ENCODE results near the gene ZNF836.

ZNF836 gene

GRCh38 chr19:52138983-52139251 is 32.5 kb downstream of the ZNF836 start:
- no peak for TF ChIP-seq CTCF (IDR thresholded peaks at IDR 0.05; ENCODE audit: insufficient read depth, missing control alignments)
- DNase-seq (ENCODE audit: insufficient read length, low spot score) (no peak), FAIRE-seq (no peak)

GRCh38 chr19:52138278-52138982 is 33.0 kb downstream of the ZNF836 start:
- TF ChIP-seq CTCF (IDR thresholded peaks at IDR 0.05; ENCODE audit: insufficient read depth, missing control alignments), result no peak
- no peak for FAIRE-seq
- no peak for DNase-seq (ENCODE audit: insufficient read length, low spot score)

GRCh38 chr19:52120286-52120685 is 51.1 kb downstream of the ZNF836 start:
- no peak for TF ChIP-seq CTCF (IDR thresholded peaks at IDR 0.05; ENCODE audit: insufficient read depth, missing control alignments)
- no peak for FAIRE-seq
- no peak for DNase-seq (ENCODE audit: insufficient read length, low spot score)

- FAIRE-seq (no peak), DNase-seq (ENCODE audit: insufficient read length, low spot score) (no peak)
- TF ChIP-seq CTCF (IDR thresholded peaks at IDR 0.05; ENCODE audit: insufficient read depth, missing control alignments), result no peak
Observed at GRCh38 chr19:52115526-52116053, 55.8 kb downstream of the ZNF836 start.

- TF ChIP-seq CTCF (IDR thresholded peaks at IDR 0.05; ENCODE audit: insufficient read depth, missing control alignments), result no peak
- FAIRE-seq, result no peak
- DNase-seq (ENCODE audit: insufficient read length, low spot score), result no peak
Observed at GRCh38 chr19:52114691-52115090, 56.7 kb downstream of the ZNF836 start.

- TF ChIP-seq CTCF (IDR thresholded peaks at IDR 0.05; ENCODE audit: insufficient read depth, missing control alignments), result no peak
- FAIRE-seq, result no peak
- DNase-seq (ENCODE audit: insufficient read length, low spot score), result no peak
Observed at GRCh38 chr19:52112624-52113023, 58.8 kb downstream of the ZNF836 start.

GRCh38 chr19:52110780-52111179 is 60.6 kb downstream of the ZNF836 start:
- FAIRE-seq (no peak), DNase-seq (ENCODE audit: insufficient read length, low spot score) (no peak)
- TF ChIP-seq CTCF (IDR thresholded peaks at IDR 0.05; ENCODE audit: insufficient read depth, missing control alignments), result no peak
